ENCODE data around the gene OR9G4.

OR9G4 gene

GRCh38 chr11:56740107-56740506 is 8.4 kb downstream of the OR9G4 start:
- Histone ChIP-seq H3K14ac (ENCODE audit: low read length) (no peak overlapping the region), H3K4me3 (ENCODE audit: low read length in 2 of 2) (no peak overlapping the region), H3K23ac (ENCODE audit: low read depth, low read length, poor library complexity) (no peak overlapping the region), H3K27ac (replicated peaks; ENCODE audit: low read length) (no peak overlapping the region), H3K4me1 (ENCODE audit: control insufficient read depth in 2 of 2, insufficient read depth in 1 of 2, low read depth in 1 of 2, low read length in 2 of 2) (no peaks in the 10 kb centered on the region), H2AK5ac (ENCODE audit: low read depth, low read length) (no peak overlapping the region), H2BK15ac (ENCODE audit: low read length) (no peak overlapping the region), H2BK5ac (ENCODE audit: low read length) (no peak overlapping the region), H2AFZ (ENCODE audit: low read length) (no peak overlapping the region), H3K4me2 (ENCODE audit: insufficient read depth, low read length, poor library complexity, severe bottlenecking) (no peak overlapping the region), H2BK12ac (ENCODE audit: low read length) (no peak overlapping the region), H3K27me3 (ENCODE audit: control insufficient read depth in 3 of 3, insufficient read depth in 3 of 3, low read depth in 1 of 3, low read length in 3 of 3) (no peaks in the 10 kb centered on the region), H2BK120ac (ENCODE audit: low read depth, low read length) (no peak overlapping the region), H3K9me3 (replicated peaks in 1 of 2; ENCODE audit: control insufficient read depth in 2 of 2, insufficient read depth in 1 of 2, low read depth in 1 of 2, low read length in 2 of 2) (peaks cover 0 to 2% of the 10 kb centered on the region in 2 donors), H4K91ac (ENCODE audit: low read depth, low read length, poor library complexity) (no peak overlapping the region), H4K8ac (ENCODE audit: low read depth, low read length) (no peak overlapping the region), H3K9ac (ENCODE audit: low read depth, low read length, poor library complexity) (no peak overlapping the region), H3K36me3 (replicated peaks in 1 of 2; ENCODE audit: control insufficient read depth in 2 of 2, insufficient read depth in 2 of 2, low read length in 2 of 2) (no peaks in the 10 kb centered on the region), H3K18ac (ENCODE audit: low read length) (no peak overlapping the region), H3K79me1 (ENCODE audit: low read depth, low read length) (no peaks in the 10 kb centered on the region), H3K4ac (ENCODE audit: low read length) (no peak overlapping the region)
- no CpG with 5 or more reads among the region's 3 CpGs for WGBS, 2 donors (ENCODE audit: extremely low coverage in 2 of 2, insufficient read length in 2 of 2, insufficient replicate concordance in 1 of 2)
- DNase-seq (ENCODE audit: low spot score), result no peak

- H3K23ac ChIP-seq (ENCODE audit: low read depth, low read length, poor library complexity), result no peak overlapping the region
- no peak overlapping the region for H3K4me3 ChIP-seq (ENCODE audit: low read length in 2 of 2)
- no peak for DNase-seq (ENCODE audit: low spot score)
- H3K79me1 ChIP-seq (ENCODE audit: low read depth, low read length), result peaks cover 2% of the 10 kb centered on the region
- H2BK12ac ChIP-seq (ENCODE audit: low read length), result no peak overlapping the region
- H3K9me3 ChIP-seq (replicated peaks in 1 of 2; ENCODE audit: control insufficient read depth in 2 of 2, insufficient read depth in 1 of 2, low read depth in 1 of 2, low read length in 2 of 2), result no peaks in the 10 kb centered on the region
- no peaks in the 10 kb centered on the region for H3K36me3 ChIP-seq (replicated peaks in 1 of 2; ENCODE audit: control insufficient read depth in 2 of 2, insufficient read depth in 2 of 2, low read length in 2 of 2)
- no peaks in the 10 kb centered on the region for H3K27me3 ChIP-seq (ENCODE audit: control insufficient read depth in 3 of 3, insufficient read depth in 3 of 3, low read depth in 1 of 3, low read length in 3 of 3)
- H3K4ac ChIP-seq (ENCODE audit: low read length), result no peak overlapping the region
- H2BK5ac ChIP-seq (ENCODE audit: low read length), result no peak overlapping the region
- H2AK5ac ChIP-seq (ENCODE audit: low read depth, low read length), result no peak overlapping the region
- H2BK120ac ChIP-seq (ENCODE audit: low read depth, low read length), result no peak overlapping the region
- H3K4me1 ChIP-seq (ENCODE audit: control insufficient read depth in 2 of 2, insufficient read depth in 1 of 2, low read depth in 1 of 2, low read length in 2 of 2), result no peaks in the 10 kb centered on the region
- no peak overlapping the region for H3K9ac ChIP-seq (ENCODE audit: low read depth, low read length, poor library complexity)
- no peak overlapping the region for H3K14ac ChIP-seq (ENCODE audit: low read length)
- H2BK15ac ChIP-seq (ENCODE audit: low read length), result no peak overlapping the region
- H4K91ac ChIP-seq (ENCODE audit: low read depth, low read length, poor library complexity), result no peak overlapping the region
- H3K18ac ChIP-seq (ENCODE audit: low read length), result no peak overlapping the region
- H2AFZ ChIP-seq (ENCODE audit: low read length), result no peak overlapping the region
- no CpG with 5 or more reads among the region's 4 CpGs for WGBS, 2 donors (ENCODE audit: extremely low coverage in 2 of 2, insufficient read length in 2 of 2, insufficient replicate concordance in 1 of 2)
- no peak overlapping the region for H3K4me2 ChIP-seq (ENCODE audit: insufficient read depth, low read length, poor library complexity, severe bottlenecking)
- H4K8ac ChIP-seq (ENCODE audit: low read depth, low read length), result no peak overlapping the region
- H3K27ac ChIP-seq (replicated peaks; ENCODE audit: low read length), result no peak overlapping the region
These were observed 28.0 kb downstream of the OR9G4 start for GRCh38 chr11:56720513-56720912.

GRCh38 chr11:56716379-56716854 is 32.1 kb downstream of the OR9G4 start:
- Histone ChIP-seq H2AK5ac (ENCODE audit: low read depth, low read length) (no peak overlapping the region), H3K36me3 (replicated peaks in 1 of 2; ENCODE audit: control insufficient read depth in 2 of 2, insufficient read depth in 2 of 2, low read length in 2 of 2) (no peaks in the 10 kb centered on the region), H3K9me3 (replicated peaks in 1 of 2; ENCODE audit: control insufficient read depth in 2 of 2, insufficient read depth in 1 of 2, low read depth in 1 of 2, low read length in 2 of 2) (no peaks in the 10 kb centered on the region), H3K23ac (ENCODE audit: low read depth, low read length, poor library complexity) (no peak overlapping the region), H3K79me1 (ENCODE audit: low read depth, low read length) (peaks cover 2% of the 10 kb centered on the region), H3K4ac (ENCODE audit: low read length) (no peak overlapping the region), H3K27me3 (ENCODE audit: control insufficient read depth in 3 of 3, insufficient read depth in 3 of 3, low read depth in 1 of 3, low read length in 3 of 3) (no peaks in the 10 kb centered on the region), H2BK120ac (ENCODE audit: low read depth, low read length) (no peak overlapping the region), H3K27ac (replicated peaks; ENCODE audit: low read length) (no peak overlapping the region), H3K18ac (ENCODE audit: low read length) (no peak overlapping the region), H4K8ac (ENCODE audit: low read depth, low read length) (no peak overlapping the region), H2BK5ac (ENCODE audit: low read length) (no peak overlapping the region), H3K9ac (ENCODE audit: low read depth, low read length, poor library complexity) (no peak overlapping the region), H4K91ac (ENCODE audit: low read depth, low read length, poor library complexity) (no peak overlapping the region), H3K4me1 (ENCODE audit: control insufficient read depth in 2 of 2, insufficient read depth in 1 of 2, low read depth in 1 of 2, low read length in 2 of 2) (no peaks in the 10 kb centered on the region), H3K14ac (ENCODE audit: low read length) (no peak overlapping the region), H3K4me2 (ENCODE audit: insufficient read depth, low read length, poor library complexity, severe bottlenecking) (no peak overlapping the region), H2BK15ac (ENCODE audit: low read length) (no peak overlapping the region), H3K4me3 (ENCODE audit: low read length in 2 of 2) (no peak overlapping the region), H2AFZ (ENCODE audit: low read length) (no peak overlapping the region), H2BK12ac (ENCODE audit: low read length) (no peak overlapping the region)
- no CpG with 5 or more reads among the region's 6 CpGs for WGBS, 2 donors (ENCODE audit: extremely low coverage in 2 of 2, insufficient read length in 2 of 2, insufficient replicate concordance in 1 of 2)
- no peak for DNase-seq (ENCODE audit: low spot score)

GRCh38 chr11:56714206-56714605 is 34.3 kb downstream of the OR9G4 start:
- no peaks in the 10 kb centered on the region for H3K36me3 ChIP-seq (replicated peaks in 1 of 2; ENCODE audit: control insufficient read depth in 2 of 2, insufficient read depth in 2 of 2, low read length in 2 of 2)
- H2AFZ ChIP-seq (ENCODE audit: low read length), result no peak overlapping the region
- H4K91ac ChIP-seq (ENCODE audit: low read depth, low read length, poor library complexity), result no peak overlapping the region
- H3K4me1 ChIP-seq (ENCODE audit: control insufficient read depth in 2 of 2, insufficient read depth in 1 of 2, low read depth in 1 of 2, low read length in 2 of 2), result no peaks in the 10 kb centered on the region
- no peak overlapping the region for H3K27ac ChIP-seq (replicated peaks; ENCODE audit: low read length)
- H2BK120ac ChIP-seq (ENCODE audit: low read depth, low read length), result no peak overlapping the region
- no peak overlapping the region for H3K18ac ChIP-seq (ENCODE audit: low read length)
- no peak overlapping the region for H2AK5ac ChIP-seq (ENCODE audit: low read depth, low read length)
- H3K4me2 ChIP-seq (ENCODE audit: insufficient read depth, low read length, poor library complexity, severe bottlenecking), result no peak overlapping the region
- H2BK5ac ChIP-seq (ENCODE audit: low read length), result no peak overlapping the region
- WGBS, 2 donors (ENCODE audit: extremely low coverage in 2 of 2, insufficient read length in 2 of 2, insufficient replicate concordance in 1 of 2), result no CpG with 5 or more reads among the region's 2 CpGs
- no peak overlapping the region for H3K4me3 ChIP-seq (ENCODE audit: low read length in 2 of 2)
- peaks cover 2% of the 10 kb centered on the region for H3K79me1 ChIP-seq (ENCODE audit: low read depth, low read length)
- H3K27me3 ChIP-seq (ENCODE audit: control insufficient read depth in 3 of 3, insufficient read depth in 3 of 3, low read depth in 1 of 3, low read length in 3 of 3), result no peaks in the 10 kb centered on the region
- no peak overlapping the region for H2BK15ac ChIP-seq (ENCODE audit: low read length)
- no peak overlapping the region for H3K14ac ChIP-seq (ENCODE audit: low read length)
- no peak overlapping the region for H3K9ac ChIP-seq (ENCODE audit: low read depth, low read length, poor library complexity)
- H3K4ac ChIP-seq (ENCODE audit: low read length), result no peak overlapping the region
- DNase-seq (ENCODE audit: low spot score), result no peak
- no peak overlapping the region for H3K23ac ChIP-seq (ENCODE audit: low read depth, low read length, poor library complexity)
- no peak overlapping the region for H2BK12ac ChIP-seq (ENCODE audit: low read length)
- H4K8ac ChIP-seq (ENCODE audit: low read depth, low read length), result no peak overlapping the region
- H3K9me3 ChIP-seq (replicated peaks in 1 of 2; ENCODE audit: control insufficient read depth in 2 of 2, insufficient read depth in 1 of 2, low read depth in 1 of 2, low read length in 2 of 2), result no peaks in the 10 kb centered on the region

All from neuronal stem cell (in vitro differentiated cells).